ENCODE results near the gene ZNF101. TPM values are rescaled to one million over a fixed set of nuclear protein-coding genes. Genes with fewer than 3 reads are reported as not detected.

Gene ZNF101
- total and polyA plus RNA-seq, 9 of the 15 experiments (the other 6 are each of a cell fraction or from before 2014, with no cell fraction given) = 9.6 to 20.3 (median 12.4) TPM

DNA sequence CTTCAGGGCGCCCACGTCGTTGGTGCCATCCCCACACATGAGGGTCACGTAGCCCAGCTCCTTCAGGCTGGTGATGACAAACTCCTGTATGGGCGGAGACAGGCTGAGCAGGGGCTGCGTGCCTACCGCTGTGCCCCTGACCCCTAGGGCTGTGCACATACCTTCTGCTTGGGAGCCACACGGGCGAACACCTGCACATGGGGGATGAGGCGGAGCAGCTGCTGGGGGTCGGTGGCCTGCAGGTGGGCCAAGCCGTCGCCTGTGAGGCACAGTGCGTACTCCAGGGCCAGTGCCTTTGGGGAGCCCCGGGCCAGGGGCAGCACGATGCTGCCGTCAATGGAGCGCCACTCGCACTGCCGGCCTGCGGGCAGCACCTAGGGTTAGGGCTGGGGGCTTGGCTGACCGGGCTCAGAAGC is 19.1 kb upstream of the ZNF101 start (continued):
- TF ChIP-seq ZHX1 (conservative IDR thresholded peaks at IDR 0.05; ENCODE audit: low read length) = no peak
- no peak for TF ChIP-seq KAT2B (IDR thresholded peaks at IDR 0.05; ENCODE audit: low read depth, low read length)

GRCh38 chr19:19650331-19650730 is 18.3 kb upstream of the ZNF101 start:
- H4K20me1 ChIP-seq (replicated peaks; ENCODE audit: control insufficient read depth, insufficient read depth, low read length) = no peaks in the 10 kb centered on the region
- TF ChIP-seq BRCA1 (IDR thresholded peaks at IDR 0.05) = no peak
- TF ChIP-seq BRCA1 (CRISPR knock-in tag; IDR thresholded peaks at IDR 0.05) = no peak
- peak; percentile 71; the same call in 1 of the 2 replicates for TF ChIP-seq SPI1 (IDR thresholded peaks at IDR 0.05; ENCODE audit: borderline replicate concordance, low read depth, low read length)
- no peak for TF ChIP-seq CCAR2 (IDR thresholded peaks at IDR 0.05; ENCODE audit: low read depth, low read length)
- peak; percentile 33; the same call in 1 of the 2 replicates for TF ChIP-seq POLR2G (IDR thresholded peaks at IDR 0.05; ENCODE audit: low read depth, low read length)
- TF ChIP-seq CBFB (CRISPR knock-in tag; IDR thresholded peaks at IDR 0.05) = no peak
- TF ChIP-seq, protein P1, sequence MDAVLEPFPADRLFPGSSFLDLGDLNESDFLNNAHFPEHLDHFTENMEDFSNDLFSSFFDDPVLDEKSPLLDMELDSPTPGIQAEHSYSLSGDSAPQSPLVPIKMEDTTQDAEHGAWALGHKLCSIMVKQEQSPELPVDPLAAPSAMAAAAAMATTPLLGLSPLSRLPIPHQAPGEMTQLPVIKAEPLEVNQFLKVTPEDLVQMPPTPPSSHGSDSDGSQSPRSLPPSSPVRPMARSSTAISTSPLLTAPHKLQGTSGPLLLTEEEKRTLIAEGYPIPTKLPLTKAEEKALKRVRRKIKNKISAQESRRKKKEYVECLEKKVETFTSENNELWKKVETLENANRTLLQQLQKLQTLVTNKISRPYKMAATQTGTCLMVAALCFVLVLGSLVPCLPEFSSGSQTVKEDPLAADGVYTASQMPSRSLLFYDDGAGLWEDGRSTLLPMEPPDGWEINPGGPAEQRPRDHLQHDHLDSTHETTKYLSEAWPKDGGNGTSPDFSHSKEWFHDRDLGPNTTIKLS (IDR thresholded peaks at IDR 0.05; ENCODE audit: borderline replicate concordance, low read depth) = no peak
- H3K36me3 ChIP-seq (ENCODE audit: control insufficient read depth, insufficient read depth, low read length) = peaks cover 93% of the 10 kb centered on the region; the same call in 2 of the 3 replicates
- no TSS peak for BruUV-seq (replicated peaks)
- FAIRE-seq (no peak), DNase-seq (ENCODE audit: extremely low read depth in 1 of 4, low spot score in 3 of 4) (no peak), ATAC-seq (no peak)
- in situ Hi-C loops (cut with MboI) = no loop called here
- no peak overlapping the region for H3K4me2 ChIP-seq (ENCODE audit: insufficient read depth, low read length)
- peaks cover 0 to 5% of the 10 kb centered on the region in 2 experiments; a peak in 1 of 5 replicates for H3K4me1 ChIP-seq (replicated peaks in 1 of 2; ENCODE audit: control insufficient read depth in 2 of 2, insufficient read depth in 2 of 2, low read length in 2 of 2)
- no peaks in the 10 kb centered on the region for H3K79me2 ChIP-seq (ENCODE audit: control insufficient read depth, insufficient read depth, low read length)
- intact Hi-C loops (cut with micrococcal nuclease) = no loop called here
- ChIA-PET CTCF (ENCODE audit: low intra/inter-chr PET ratio) (no interaction called here), POLR2A (interaction anchor here (0.5 to 5.6 kb wide), 2 partner anchors 12 to 118 kb away, joined by 3 to 40 read pairs; partner anchors contain the start of gene ATP13A1)
- WGBS (ENCODE audit: insufficient coverage, low coverage, missing lambda C conversion rate) = 92% methylated on average over 5 of the region's 9 CpGs
- no peak overlapping the region for H3K27ac ChIP-seq (ENCODE audit: extremely low read depth, low read depth, low read length)
- no peaks in the 10 kb centered on the region for H3K27me3 ChIP-seq (ENCODE audit: control insufficient read depth in 2 of 2, insufficient read depth in 2 of 2, low read length in 2 of 2)
- H3K4me3 ChIP-seq = no peak overlapping the region
- no peaks in the 10 kb centered on the region for H3K9me1 ChIP-seq (ENCODE audit: control insufficient read depth, insufficient read depth, low read length)
- H3K9me3 ChIP-seq (replicated peaks; ENCODE audit: control insufficient read depth, insufficient read depth, low read depth, low read length) = no peaks in the 10 kb centered on the region
- H2AFZ ChIP-seq (ENCODE audit: low read depth, low read length) = no peak overlapping the region
- no peak overlapping the region for H3K9ac ChIP-seq (ENCODE audit: insufficient read depth in 1 of 2, low read depth in 2 of 2, low read length in 2 of 2)
